Coronary artery (tissue), 2 donors: ENCODE results near the gene PBX3.
A peak's percentile ranks its signal among the peaks of the same experiment; 100 is the strongest.

ENCODE experiments used
- DNase-seq: peaks from one replicate; pipeline ENCODE4 v3.0.0-alpha.2; 2017; ENCODE audit warnings: low spot score
- H3K27ac ChIP-seq, 2 donors: fragments of 200-600 bp; sonication (generic); one replicate each; pipeline ENCODE4 v1.5.1; 2016 to 2019
- H3K4me3 ChIP-seq: fragments of 200-600 bp; sonication (generic); 2 replicates; pipeline ENCODE4 v1.5.1; 2016; ENCODE audit warnings: mild to moderate bottlenecking, moderate library complexity
- TF ChIP-seq, protein P1 (sequence below): fragments of 200-600 bp; sonication (generic); IDR thresholded peaks from one replicate; pipeline ENCODE4 v1.5.1; 2019; ENCODE audit warnings: antibody characterized with exemption

Gene PBX3

DNA sequence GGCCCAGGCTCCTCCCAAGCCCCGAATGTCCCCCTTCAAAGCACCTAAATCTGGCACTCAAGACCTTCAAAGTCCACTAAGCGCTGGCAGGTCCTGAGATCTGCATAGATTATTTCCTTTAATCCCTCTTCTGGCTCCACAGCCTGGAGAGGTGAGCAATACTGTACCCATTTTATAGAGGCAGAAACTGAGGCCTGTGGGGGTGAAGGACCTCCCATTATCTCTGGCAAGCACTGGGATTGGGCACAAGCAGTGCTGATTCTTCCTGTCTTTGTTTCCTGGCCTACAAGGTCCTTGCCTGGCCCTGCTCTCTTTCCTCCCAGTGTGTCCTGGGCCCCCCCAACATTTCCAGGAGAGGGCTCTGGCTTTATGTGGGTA, 252.3 kb downstream of the PBX3 start:
- DNase-seq: no peak
- TF ChIP-seq, protein P1, sequence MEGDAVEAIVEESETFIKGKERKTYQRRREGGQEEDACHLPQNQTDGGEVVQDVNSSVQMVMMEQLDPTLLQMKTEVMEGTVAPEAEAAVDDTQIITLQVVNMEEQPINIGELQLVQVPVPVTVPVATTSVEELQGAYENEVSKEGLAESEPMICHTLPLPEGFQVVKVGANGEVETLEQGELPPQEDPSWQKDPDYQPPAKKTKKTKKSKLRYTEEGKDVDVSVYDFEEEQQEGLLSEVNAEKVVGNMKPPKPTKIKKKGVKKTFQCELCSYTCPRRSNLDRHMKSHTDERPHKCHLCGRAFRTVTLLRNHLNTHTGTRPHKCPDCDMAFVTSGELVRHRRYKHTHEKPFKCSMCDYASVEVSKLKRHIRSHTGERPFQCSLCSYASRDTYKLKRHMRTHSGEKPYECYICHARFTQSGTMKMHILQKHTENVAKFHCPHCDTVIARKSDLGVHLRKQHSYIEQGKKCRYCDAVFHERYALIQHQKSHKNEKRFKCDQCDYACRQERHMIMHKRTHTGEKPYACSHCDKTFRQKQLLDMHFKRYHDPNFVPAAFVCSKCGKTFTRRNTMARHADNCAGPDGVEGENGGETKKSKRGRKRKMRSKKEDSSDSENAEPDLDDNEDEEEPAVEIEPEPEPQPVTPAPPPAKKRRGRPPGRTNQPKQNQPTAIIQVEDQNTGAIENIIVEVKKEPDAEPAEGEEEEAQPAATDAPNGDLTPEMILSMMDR: no peak

DNA sequence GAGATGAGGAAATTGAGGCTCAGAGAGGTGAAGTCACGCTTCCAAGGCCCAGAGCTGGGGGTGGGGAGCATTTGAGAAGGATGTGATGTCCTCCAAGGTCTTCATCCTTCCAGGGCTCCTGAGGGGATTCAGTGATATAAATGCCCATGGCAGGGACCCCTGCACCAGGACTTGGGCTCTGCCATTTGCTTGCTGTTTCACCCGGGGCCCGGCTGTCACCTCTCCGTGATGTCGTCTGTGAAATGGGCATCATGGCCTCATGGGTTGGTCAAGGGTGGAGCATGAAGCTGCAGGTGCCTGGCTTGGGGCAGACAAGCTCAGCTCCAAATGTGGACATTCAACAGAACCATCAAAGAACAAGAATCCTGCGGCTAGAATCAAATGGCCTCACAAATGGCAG, 253.1 kb downstream of the PBX3 start:
- no peak for DNase-seq
- Histone ChIP-seq H3K4me3 (no peak overlapping the region), H3K27ac (no peak overlapping the region)
- TF ChIP-seq, protein P1: no peak

More for the DNA sequence above, 252.3 kb downstream of the PBX3 start:
- H3K4me3 ChIP-seq: no peak overlapping the region
- H3K27ac ChIP-seq: no peak overlapping the region

DNA sequence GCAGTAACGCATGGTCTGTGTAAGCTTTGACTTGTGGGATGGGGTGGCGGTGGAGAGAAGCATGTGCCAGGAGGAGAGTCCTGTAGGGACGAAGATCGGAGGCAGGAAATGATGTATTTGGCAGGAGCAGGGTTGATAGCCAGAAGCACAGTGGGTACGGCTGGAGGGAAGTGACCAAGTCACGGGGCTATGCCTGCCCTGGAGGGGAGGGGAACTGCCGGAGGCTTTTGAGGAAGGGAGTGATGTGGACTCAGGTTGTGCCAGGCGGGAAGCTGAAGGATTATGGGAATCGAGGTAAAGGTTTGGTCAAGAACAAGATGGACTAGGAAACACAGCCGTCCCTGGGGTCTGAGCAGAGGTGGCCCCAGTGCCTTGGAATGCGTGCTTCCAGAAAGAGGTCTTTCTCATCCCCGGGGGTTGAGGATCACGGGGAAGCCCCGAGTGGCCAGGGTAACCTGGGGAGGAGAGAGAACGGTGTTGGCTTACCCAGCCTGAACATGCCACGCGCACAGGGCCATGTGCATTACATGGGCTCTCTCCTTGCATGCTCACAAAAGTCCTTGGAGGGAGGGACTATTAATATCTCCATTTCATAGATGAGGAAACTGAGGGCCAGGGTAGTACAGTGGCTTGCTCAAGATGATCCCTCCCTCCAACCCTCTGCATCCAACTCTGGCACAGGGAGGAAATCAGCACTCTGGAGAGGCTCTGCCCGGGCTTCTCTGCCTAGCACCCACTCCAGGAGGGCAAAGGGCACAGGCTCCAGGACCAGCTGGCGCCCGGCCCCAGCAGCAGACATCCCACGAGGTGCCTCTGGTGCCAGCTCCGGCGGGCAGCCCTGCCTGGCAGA, 253.8 kb downstream of the PBX3 start:
- Histone ChIP-seq H3K27ac (no peak overlapping the region), H3K4me3 (no peak overlapping the region)
- TF ChIP-seq, protein P1: no peak
- no peak for DNase-seq

DNA sequence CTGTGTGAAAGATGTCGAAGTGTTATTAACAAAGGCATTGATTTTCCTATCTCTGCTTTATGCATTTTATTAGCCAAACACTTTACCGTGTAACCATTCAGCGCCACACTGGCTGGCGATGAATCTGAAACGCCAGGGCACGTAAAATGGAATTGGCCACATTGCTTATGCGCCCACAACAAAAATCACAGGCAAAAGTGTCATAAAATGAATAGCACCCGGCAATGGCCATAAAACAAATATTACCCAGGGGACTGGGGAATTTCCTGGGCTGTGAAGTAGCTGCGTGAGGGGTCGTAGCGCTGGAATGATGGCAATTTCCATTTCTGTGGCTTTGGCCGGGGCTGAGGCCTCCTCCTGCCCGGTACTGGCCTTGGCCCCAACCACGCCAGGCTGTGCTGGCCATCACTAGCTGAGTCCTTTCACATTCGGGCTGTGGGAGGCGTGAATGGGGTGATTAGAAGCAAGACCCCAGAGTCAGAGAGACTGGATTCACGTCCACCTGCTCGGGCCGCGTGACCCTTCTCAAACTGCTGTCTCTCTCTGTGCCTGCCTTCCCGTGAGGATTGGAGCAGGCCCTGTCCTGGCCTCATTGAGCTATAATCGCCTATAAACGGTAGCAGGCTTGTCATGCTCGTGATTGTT, 254.5 kb downstream of the PBX3 start:
- TF ChIP-seq, protein P1: no peak
- DNase-seq: no peak
- Histone ChIP-seq H3K4me3 (no peak overlapping the region), H3K27ac (no peak overlapping the region)

DNA sequence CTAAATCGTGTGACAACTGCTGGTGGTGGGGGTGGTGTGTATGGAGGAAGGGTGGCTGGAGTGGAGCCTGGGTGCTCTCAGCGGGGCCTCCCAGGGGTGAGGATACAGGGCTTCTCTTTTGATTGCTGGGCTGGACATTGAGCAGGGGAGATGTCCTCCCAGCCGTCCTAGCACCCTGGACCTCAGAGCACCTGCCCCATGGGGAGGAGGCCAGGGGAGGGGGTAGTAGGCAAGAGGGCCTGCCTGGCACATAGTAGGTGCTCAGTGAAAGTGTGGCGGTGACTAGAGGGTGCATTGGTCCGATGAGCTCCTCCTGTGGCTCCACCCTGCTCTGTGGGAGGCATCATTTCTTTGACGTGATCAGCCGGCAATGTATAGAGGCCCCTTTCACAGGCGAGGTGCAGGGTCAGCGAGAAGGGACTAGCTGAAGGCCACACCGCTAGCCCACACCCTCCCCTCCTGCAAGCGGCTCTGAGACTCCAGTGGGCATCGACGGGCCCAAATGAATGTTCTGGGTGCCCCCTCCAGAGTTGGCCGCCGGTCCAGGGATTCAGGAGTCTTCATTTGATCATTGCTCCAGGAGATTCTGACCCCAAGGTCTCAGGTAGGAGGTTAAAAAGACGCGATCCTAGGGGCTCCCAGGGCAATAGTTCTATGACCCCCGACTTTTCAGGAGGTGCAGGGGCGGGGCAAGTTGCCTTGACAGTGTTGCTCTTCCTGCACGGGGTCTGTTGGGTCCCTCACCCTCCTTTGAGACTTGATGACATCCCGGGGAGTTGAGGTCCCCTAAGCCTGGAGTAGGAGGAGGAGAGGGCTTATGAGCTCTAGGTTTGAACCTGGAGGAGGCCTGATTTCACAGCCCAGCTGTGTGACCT, 255.5 kb downstream of the PBX3 start:
- H3K4me3 ChIP-seq: no peak overlapping the region
- TF ChIP-seq, protein P1: no peak
- no peak overlapping the region for H3K27ac ChIP-seq
- DNase-seq: no peak

DNA sequence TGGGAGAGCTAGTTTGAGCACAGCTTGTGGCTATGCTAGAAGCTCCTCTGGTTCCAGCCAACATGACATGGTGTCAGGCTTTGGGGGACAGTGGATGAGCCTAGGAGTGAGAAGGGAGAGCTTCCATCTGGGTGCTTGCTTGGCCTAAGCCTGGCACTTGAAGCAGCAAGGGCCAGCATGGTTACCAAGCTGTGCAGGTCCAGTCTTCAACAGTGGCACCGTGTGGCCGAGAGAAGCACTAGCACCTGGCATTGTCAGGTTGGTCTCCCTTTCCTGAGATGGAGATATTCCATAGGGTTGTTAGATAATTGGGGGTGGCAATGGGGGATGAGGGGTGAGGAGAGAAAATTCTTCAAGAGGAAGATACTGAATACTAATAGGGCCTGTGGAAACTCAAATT, 261.9 kb downstream of the PBX3 start:
- DNase-seq: no peak
- TF ChIP-seq, protein P1: no peak
- no peak overlapping the region for H3K27ac ChIP-seq
- H3K4me3 ChIP-seq: peak overlapping the region; percentile 25
